RWPE1 (cell line): ENCODE measurements around the gene MEDAG.

Experiments used
- CTCF ChIA-PET: fragments of 350-600 bp; sonication (Branson Sonifier 250); formaldehyde crosslinking; extraction: SDS; loops from one replicate; lab custom pipeline; 2021; lab: Yijun Ruan, JAX
- POLR2A ChIA-PET: fragments of 400-600 bp; formaldehyde crosslinking; extraction: SDS; loops from one replicate; lab custom pipeline; 2020; ENCODE audit warnings: antibody characterized with exemption; ENCODE audit not compliant: low non-redundant PET; lab: Yijun Ruan, JAX
- DNase-seq: peaks from one replicate; pipeline ENCODE4 v3.0.0; 2012; ENCODE audit warnings: low spot score
- H3K27ac ChIP-seq: fragments of 450-650 bp; 2 replicates; pipeline ENCODE4 v1.5.1; 2017
- TF ChIP-seq, protein P1 (sequence below): fragments of 450-650 bp; conservative IDR thresholded peaks from 2 replicates; pipeline ENCODE4 v1.5.1; 2017; ENCODE audit warnings: low read depth, mild to moderate bottlenecking

MEDAG gene

DNA sequence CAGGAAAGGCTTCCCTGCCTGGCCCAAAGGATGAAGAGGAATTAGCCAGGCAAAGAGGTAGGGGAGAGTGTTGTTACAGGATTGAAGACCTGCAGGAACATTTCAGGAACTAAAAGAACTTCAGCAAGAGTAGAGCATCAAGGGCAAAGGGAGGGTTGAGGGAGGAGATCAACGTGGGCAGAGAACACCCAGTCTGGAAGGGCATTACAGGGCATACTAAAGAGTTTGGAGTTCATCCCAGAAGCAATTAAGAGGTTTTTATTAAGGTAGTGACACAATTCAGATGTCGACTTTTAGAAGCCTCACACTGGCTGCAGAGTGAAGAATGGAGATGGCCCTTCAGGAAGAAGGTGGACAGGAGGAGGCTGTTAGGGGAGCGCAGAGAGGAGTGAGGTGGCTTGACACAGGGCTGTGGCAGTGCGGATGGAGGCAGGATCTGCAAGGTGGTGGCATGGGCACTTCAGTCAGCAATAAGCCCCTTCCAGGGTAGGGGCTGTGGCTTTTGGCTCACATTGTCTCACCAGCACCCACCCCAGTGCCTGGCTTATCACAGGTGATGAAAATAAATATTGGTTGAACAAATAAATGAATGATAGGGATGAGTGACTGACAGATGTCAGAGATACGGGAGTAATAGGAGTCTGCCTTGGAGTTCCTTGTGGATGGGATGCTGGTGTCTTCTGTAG is 51.3 kb downstream of the MEDAG start:
- ChIA-PET CTCF (no interaction called here), POLR2A (no interaction called here)
- TF ChIP-seq, protein P1, sequence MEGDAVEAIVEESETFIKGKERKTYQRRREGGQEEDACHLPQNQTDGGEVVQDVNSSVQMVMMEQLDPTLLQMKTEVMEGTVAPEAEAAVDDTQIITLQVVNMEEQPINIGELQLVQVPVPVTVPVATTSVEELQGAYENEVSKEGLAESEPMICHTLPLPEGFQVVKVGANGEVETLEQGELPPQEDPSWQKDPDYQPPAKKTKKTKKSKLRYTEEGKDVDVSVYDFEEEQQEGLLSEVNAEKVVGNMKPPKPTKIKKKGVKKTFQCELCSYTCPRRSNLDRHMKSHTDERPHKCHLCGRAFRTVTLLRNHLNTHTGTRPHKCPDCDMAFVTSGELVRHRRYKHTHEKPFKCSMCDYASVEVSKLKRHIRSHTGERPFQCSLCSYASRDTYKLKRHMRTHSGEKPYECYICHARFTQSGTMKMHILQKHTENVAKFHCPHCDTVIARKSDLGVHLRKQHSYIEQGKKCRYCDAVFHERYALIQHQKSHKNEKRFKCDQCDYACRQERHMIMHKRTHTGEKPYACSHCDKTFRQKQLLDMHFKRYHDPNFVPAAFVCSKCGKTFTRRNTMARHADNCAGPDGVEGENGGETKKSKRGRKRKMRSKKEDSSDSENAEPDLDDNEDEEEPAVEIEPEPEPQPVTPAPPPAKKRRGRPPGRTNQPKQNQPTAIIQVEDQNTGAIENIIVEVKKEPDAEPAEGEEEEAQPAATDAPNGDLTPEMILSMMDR = no peak
- H3K27ac ChIP-seq = no peak overlapping the region
- DNase-seq = no peak

DNA sequence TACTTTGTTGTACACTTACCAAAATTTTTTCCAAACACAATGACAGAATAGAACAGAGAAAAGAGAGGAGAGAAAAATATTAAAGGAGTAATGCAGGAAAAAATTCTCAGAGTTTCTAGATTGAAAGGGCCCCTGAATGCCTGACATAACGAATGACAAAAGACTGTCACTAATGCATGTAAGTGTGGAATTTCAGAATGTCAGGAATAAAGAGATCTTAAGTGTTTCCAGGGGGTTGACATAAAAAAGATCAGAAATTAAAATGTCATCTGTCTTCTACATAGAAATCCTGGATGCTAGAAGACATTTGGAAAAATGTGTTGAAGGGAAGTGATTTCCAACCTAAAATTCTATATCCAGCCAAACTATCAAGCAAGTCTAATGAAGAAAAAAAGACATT is 53.6 kb downstream of the MEDAG start:
- ChIA-PET CTCF (no interaction called here), POLR2A (no interaction called here)
- H3K27ac ChIP-seq = no peak overlapping the region
- TF ChIP-seq, protein P1 = no peak
- DNase-seq = no peak

DNA sequence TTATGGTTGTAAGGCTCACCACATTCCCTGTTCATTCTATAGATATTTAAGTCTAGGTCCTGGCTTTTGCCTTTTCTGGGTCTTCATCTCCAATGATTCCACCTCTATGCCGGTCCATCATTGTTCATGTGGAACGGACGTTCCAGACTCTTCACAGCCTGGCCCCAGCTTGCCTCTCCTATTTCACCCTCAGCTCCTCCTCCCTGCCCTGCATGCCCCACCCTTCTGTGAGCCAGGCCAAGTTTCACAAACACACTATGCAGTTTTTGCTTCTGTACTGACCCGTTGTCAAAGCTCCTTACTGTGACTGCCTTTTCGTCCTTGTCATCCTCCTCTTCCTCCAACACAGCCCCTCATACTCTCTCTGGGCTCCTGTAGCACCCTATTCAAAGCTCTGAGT is 57.7 kb downstream of the MEDAG start:
- ChIA-PET CTCF (no interaction called here), POLR2A (no interaction called here)
- TF ChIP-seq, protein P1 = no peak
- H3K27ac ChIP-seq = no peak overlapping the region
- peak; percentile 34 for DNase-seq

DNA sequence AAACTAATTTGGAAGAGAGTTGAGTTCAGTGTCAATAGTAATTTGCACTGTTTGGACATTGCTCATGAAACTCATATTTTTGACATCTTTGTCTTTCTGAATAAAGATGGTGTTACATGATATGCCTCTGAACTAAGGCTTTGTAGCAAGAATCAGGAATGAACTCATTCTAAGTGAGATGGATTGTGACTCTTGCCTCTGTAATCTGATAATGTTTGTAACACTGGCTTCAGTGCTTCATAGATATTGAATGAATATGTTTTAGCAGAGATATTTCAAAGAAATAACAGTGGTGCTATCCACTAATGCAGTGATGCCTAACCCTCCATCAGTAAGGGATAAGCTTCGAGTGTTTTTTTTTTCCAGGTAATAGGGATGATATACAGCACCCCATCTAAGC is 59.3 kb downstream of the MEDAG start:
- H3K27ac ChIP-seq = no peak overlapping the region
- no peak for DNase-seq
- ChIA-PET POLR2A (no interaction called here), CTCF (no interaction called here)
- TF ChIP-seq, protein P1 = no peak

DNA sequence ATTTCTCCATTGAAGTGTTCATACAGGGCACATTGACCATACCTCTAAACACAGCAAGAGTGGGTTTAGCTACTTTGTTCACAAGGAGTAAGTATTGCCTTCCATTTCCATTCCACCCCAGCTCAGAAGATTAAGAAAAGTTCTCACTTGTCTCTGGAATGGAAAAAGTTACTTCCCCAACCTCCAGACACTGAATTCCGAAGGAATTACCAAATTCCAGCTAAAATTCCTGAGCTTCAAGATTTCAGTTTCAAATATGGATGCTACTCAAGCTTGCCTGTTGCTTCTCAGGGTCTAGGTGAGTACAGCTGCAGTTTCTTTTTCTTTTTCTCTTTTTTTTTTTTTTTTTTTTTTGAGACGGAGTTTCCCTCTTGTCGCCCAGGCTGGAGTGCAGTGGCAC is 60.0 kb downstream of the MEDAG start:
- no peak overlapping the region for H3K27ac ChIP-seq
- CTCF ChIA-PET = no interaction called here
- no peak for DNase-seq
- POLR2A ChIA-PET = no interaction called here
- TF ChIP-seq, protein P1 = no peak

DNA sequence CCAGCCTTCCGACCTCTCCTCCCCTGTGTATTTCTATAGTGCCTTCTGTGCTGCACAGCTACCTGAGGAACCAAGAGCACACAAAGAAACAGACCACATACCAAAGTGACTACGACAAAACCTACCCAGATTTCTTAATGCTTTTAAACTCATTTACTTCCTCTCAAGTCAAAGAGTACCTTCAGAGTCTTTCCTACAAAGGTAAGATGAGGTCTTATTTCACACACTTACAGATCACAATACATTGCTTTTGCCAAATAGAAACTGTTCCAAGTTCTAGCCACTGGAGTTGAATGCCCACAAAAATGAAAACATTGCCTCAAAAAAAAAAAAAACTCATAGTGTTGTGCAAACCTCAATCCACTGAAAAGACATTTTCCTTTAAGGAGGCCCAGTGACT is 62.8 kb downstream of the MEDAG start:
- TF ChIP-seq, protein P1 = no peak
- no peak for DNase-seq
- ChIA-PET CTCF (interaction anchor here (0.6 to 0.7 kb wide), 2 partner anchors 59 to 987 kb away, joined by 3 to 6 read pairs; no protein-coding TSS in a partner anchor), POLR2A (no interaction called here)
- no peak overlapping the region for H3K27ac ChIP-seq
